NCI-H1694 treated with DMSO at 0.1 percent for 48 hours (cell line): Measurements from ENCODE around the gene ANKRD44.
A peak's percentile ranks its signal among the peaks of the same experiment; 100 is the strongest.

Experiments
- DNase-seq: peaks from one replicate; lab custom pipeline; 2025; lab: John Stamatoyannopoulos, UW

The ANKRD44 gene

DNA sequence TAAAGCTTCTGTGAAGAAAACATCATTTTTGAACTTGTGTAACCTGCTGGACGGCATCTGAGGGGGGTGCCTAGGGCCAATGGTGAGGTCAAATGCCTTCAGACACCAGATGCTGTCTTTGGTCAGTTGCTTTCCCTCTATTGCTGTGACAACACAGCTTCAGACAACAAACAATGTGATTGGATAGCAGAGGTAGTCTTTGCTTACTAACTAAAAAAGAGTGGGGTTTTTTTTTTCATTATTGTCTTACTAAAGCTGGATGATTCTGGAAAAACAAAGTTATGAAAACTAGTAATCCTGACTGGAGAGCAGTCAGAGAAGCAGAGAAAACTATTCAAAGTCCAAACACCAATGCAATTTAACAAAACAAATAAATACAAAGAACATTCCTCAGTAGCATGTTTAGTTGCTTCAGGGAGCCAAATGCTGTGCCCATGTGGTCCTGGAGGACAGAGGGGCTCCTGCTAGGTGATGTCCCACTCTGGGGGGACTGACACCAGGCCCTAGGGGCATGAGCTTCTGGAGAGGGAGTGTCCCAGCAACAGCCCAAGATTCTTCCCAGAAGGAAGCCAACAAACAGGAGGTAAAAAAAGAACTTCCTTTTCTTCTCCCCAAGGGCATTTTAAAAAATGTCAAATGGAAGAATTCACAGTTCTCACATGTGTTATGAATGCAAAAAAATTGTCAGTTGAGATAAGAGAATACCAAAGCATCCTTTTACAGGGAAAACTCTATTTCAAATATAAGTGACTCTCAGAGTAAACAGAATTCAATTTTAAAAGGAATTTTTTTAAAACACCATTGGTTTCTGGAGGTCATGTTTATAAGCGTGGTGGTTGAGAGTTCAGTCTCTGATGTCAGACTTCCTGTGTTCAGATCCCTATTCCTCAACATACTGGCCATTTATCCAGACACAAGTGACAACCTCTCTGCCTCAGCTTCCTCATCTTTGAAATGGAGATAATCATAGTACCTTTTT lies 203.0 kb downstream of the ANKRD44 start:
- no peak for DNase-seq

- DNase-seq, result no peak
These were observed 207.2 kb downstream of the ANKRD44 start for GRCh38 chr2:197103363-197103762.

DNA sequence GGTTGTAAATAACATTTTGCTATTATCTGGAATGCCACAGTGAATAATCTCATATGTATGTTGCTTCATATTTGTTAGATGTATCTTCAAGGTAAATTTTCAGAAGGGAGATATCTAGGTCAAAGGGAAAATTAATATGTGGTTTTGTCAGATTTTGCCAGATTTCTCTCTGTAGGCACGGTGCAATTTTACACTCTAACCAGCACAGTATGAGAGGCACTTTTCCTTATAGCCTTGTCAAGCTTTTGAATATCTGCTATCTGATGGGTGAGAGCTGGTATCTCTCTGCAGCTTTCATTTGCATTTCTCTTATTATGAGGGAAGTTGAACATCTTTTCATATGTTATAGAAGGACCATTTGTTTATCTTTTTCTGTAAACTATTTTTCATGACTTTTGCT lies 208.3 kb downstream of the ANKRD44 start:
- no peak for DNase-seq

- DNase-seq, result no peak
These were observed 209.1 kb downstream of the ANKRD44 start for GRCh38 chr2:197101519-197101918.

DNA sequence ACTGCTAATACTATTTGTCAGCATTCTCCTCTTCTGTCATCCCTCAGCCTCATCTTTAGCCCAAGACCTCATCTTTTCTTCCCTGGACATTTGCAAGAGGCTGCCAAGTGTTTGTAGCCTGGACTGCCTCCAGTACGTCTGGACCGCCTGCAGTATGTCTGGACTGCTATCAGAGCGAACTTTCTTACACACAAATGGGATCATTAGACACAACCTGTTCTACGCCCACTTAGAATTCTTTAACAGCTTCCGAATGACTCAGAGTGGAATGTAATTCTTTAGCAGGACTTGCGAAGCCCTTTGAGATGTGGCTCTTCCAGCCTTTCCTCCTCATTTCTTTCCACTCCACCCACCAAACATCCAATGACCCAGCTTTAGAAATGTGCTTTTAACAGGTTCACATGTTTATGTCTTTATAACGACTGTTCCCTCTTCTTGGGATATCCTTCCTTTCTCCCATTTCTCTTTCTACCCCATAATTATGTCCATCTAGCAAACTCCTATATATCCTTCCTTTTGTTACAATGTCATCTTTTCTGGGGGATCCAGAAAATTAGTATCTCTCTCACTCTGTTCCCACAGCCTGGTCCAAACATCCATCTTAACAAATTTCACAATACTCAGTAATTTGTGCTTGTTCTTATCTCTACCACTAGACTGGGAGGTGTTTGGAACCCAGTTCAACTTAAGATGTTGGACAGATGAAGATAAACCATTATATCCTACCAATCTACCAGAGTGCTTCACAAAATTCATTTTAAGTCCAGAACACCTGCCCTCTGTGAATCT lies 212.8 kb downstream of the ANKRD44 start:
- DNase-seq, result no peak

- DNase-seq, result no peak
These were observed 213.9 kb downstream of the ANKRD44 start for GRCh38 chr2:197096649-197097048.

GRCh38 chr2:197092431-197092830 lies 218.1 kb downstream of the ANKRD44 start:
- DNase-seq, result peak; percentile 95

- DNase-seq, result peak; percentile 91
These were observed 219.7 kb downstream of the ANKRD44 start for GRCh38 chr2:197090742-197091367.

- no peak for DNase-seq
These were observed 220.9 kb downstream of the ANKRD44 start for GRCh38 chr2:197089655-197090054.

DNA sequence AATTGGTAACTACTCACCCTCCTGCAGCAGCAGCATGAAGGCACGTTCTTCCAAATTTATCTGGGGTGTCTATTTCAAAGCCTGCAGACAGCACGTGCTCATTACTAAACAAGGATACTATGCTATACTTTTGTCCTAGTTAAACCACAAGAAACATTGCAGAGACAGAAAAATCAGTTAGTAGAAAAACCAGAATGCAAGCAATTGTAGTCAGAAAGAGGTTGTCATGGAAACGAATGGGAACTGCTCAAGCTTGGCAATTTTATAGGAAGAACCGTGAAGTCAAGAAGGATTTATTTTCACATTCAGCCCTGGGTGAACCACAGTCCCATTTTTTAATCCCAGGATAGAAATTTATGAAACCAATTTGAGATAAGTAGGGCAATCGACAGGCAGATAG lies 221.9 kb downstream of the ANKRD44 start:
- peak; percentile 73 for DNase-seq

DNA sequence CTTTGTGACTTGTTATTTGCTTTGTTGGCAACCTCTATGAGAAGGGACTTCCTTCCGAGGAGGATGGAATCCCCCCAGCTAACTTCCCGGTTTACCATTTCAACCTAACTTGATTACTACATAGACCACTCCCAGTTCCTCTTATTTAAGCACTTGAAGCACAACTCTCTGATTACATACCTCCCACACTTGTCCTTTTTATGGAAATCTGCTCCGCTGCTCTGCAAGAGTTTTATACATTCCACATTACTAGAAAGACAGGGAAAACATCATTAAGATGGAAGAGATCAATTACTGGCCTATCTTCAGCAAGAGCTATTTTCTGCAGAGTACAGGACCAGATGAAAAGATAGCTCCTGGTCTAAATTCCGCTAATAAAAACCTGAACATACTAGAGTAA lies 224.1 kb downstream of the ANKRD44 start:
- no peak for DNase-seq

GRCh38 chr2:197085665-197086064 lies 224.9 kb downstream of the ANKRD44 start:
- no peak for DNase-seq

DNA sequence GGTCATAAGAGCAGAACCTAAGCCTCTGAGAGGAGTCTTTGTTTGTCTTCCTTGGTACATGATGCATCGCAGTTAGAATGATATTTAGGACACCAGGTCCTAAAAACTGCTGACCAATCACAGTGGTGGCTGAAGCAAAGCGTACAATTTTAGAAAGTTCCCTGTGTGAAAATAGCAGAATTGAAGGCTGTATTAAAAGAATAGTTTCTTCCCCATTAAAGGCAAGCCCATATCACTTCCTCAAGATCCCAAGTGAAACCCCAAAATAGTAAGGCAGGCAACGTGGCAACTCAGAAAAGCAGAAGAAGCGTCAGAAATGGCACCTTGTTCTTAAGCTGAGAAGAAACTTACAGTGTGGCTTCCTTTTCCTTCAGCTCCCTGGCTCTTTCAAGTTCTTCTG lies 229.3 kb downstream of the ANKRD44 start:
- DNase-seq, result no peak

DNA sequence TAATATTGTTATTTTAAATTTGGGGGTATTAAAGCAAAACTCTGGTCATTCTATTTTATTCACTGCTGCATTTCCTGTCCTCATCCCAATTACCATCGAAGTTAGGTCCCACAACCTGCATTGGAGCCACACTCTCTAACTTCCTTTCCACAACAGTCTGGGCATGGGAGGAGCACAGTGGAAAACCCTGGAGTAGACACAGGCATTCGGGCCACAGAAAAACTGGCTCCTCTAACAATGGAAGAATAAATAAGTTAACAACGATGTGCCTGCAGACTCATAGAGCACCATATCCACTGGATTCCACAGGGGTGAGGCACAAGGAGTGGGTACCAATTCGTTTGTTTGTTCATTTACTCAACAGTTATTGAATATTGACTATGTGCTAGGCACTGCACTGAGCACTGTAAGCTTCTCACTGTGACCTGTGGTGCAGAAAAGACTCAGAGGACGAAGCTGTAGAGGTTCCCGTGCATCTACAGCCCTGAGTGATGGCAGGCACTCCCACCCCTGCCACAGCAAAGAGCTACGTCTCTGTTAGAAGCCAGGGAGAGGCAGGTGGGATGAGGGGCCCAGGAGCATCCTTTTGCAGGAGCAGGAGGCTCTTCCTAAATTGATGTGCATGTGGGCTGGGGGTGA lies 229.9 kb downstream of the ANKRD44 start:
- peak; percentile 85 for DNase-seq

- DNase-seq, result peak; percentile 98
These were observed 230.6 kb downstream of the ANKRD44 start for GRCh38 chr2:197079832-197080555.

GRCh38 chr2:197079414-197079813 lies 231.2 kb downstream of the ANKRD44 start:
- DNase-seq, result peak; percentile 30

DNA sequence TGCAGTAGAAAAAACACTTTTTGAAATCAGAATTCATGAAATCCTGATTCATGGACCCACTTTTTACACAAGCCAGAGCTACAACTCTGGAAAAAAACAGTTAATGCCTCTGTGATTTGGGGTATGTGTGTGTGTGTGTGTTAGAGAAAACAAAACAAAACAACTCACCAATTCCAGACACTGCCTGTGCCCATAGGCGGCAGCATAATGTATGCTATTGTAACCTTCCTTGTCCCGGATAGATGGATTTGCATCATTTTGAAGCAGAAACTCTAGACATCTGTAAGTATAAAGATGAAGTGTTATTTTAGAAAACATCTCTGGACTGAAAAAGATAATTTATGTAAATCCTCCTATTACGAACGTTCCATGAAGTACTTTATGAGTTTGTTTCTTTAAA lies 232.0 kb downstream of the ANKRD44 start:
- DNase-seq, result peak; percentile 64

DNA sequence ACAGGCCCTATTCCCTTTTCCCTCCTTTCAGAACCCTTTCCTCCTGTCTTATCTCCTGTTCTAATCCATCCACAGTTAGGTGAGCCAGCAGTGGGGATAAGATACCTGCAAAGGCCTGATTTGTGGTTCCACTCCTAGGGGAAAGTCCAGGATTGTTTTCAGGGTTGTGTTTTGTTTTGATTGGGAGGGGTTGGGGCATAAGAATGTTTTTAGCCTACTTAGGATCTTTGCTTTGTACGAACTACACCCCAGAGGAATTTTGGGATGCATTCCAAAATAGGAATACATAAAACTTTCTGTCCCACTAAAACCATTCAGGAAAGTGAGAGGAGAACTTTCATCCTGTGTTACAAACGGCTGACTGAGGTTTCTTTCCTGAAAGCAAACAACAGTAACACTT lies 233.2 kb downstream of the ANKRD44 start:
- no peak for DNase-seq

DNA sequence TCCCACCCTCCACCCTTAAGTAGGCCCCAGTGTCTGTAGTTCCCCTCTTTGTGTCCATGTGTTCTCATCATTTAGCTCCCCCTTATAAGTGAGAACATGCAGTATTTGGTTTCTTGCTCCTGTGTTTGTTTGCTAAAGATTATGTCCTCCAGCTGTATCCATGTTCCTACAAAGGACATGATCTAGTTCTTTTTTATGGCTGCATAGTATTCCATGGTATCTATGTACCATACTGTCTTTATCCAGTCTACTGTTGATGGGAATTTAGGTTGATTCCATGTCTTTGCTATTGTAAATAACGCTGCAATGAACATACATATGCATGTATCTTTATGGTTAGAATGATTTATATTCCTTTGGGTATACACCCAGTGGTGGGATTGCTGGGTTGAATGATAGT lies 233.9 kb downstream of the ANKRD44 start:
- no peak for DNase-seq

GRCh38 chr2:197075754-197076337 lies 234.7 kb downstream of the ANKRD44 start:
- peak; percentile 29 for DNase-seq

GRCh38 chr2:197075281-197075680 lies 235.3 kb downstream of the ANKRD44 start:
- DNase-seq, result no peak
